B cell (primary cell): ENCODE data around the gene LRRC73. TPM values are rescaled to one million over a fixed set of nuclear protein-coding genes. Genes with fewer than 3 reads are reported as not detected.

Source experiments
- ATAC-seq: fragments of 200-7000 bp; cut with Tn5 transposase; one replicate; pipeline ENCODE4 v1.10.0; 2021; ENCODE audit warnings: low read depth, mild to moderate bottlenecking, moderate number of reproducible peaks, moderate library complexity
- CTCF ChIA-PET: fragments of 350-600 bp; sonication (Branson Sonifier 250); formaldehyde crosslinking; loops from one replicate; lab custom pipeline; 2021; ENCODE audit warnings: antibody characterized with exemption, inconsistent platforms; lab: Charles Lee
- POLR2A ChIA-PET: fragments of 350-600 bp; sonication (Branson Sonifier 250); formaldehyde crosslinking; loops from one replicate; lab custom pipeline; 2021; ENCODE audit warnings: antibody characterized with exemption; lab: Charles Lee
- DNase-seq: peaks from one replicate; pipeline ENCODE4 v3.0.0; 2013
- H2AFZ ChIP-seq: 2 replicates; pipeline ENCODE4 v1.6.1; 2012; ENCODE audit warnings: mild to moderate bottlenecking, low read depth, low read length; ENCODE audit not compliant: insufficient read depth, poor library complexity, severe bottlenecking
- H3K27ac ChIP-seq, 2 donors: 1 replicate in 1 of 2; 2 replicates in 1 of 2; pipeline ENCODE4 v1.5.1; 2012 to 2013; ENCODE audit warnings: low read length in 2 of 2, mild to moderate bottlenecking in 2 of 2, moderate library complexity in 1 of 2
- H3K27me3 ChIP-seq, 4 experiments: fragments of 200-600 bp in 1 of 4; sonication (generic) in 1 of 4; replicated peaks in 1 of 4; 1 replicate in 2 of 4; 2 replicates in 2 of 4; pipeline versions ENCODE4 v1.6.1 to v1.7.0; 2013 to 2016; ENCODE audit warnings: low read length in 3 of 4, mild to moderate bottlenecking in 2 of 4, mixed read lengths in 1 of 4, moderate library complexity in 1 of 4; ENCODE audit not compliant: insufficient read depth in 4 of 4, control insufficient read depth in 3 of 4; ENCODE audit errors: control extremely low read depth in 1 of 4
- H3K36me3 ChIP-seq, 2 experiments: replicated peaks in 1 of 2; 1 replicate in 1 of 2; 2 replicates in 1 of 2; pipeline versions ENCODE4 v1.6.1 to v1.7.1; 2013; ENCODE audit warnings: low read length in 1 of 2; ENCODE audit not compliant: insufficient read depth in 2 of 2, control insufficient read depth in 1 of 2; ENCODE audit errors: control extremely low read depth in 1 of 2, extremely low read depth in 1 of 2
- H3K4me1 ChIP-seq, 2 donors: fragments of 200-600 bp in 1 of 2; sonication (generic) in 1 of 2; 1 replicate in 1 of 2; 2 replicates in 1 of 2; pipeline versions ENCODE4 v1.5.1 to v1.6.1; 2013 to 2017; ENCODE audit warnings: low read length in 2 of 2; ENCODE audit not compliant: control insufficient read depth in 2 of 2, insufficient read depth in 2 of 2
- H3K4me2 ChIP-seq: replicated peaks from 2 replicates; pipeline ENCODE3; 2012; ENCODE audit warnings: mild to moderate bottlenecking, low read depth, low read length; ENCODE audit not compliant: poor library complexity, severe bottlenecking
- H3K4me3 ChIP-seq, 5 experiments: fragments of 200-600 bp in 1 of 5; sonication (generic) in 1 of 5; 1 replicate in 3 of 5; 2 replicates in 2 of 5; pipeline versions ENCODE4 v1.5.1 to v1.7.0; 2011 to 2016; ENCODE audit warnings: low read length in 4 of 5, mild to moderate bottlenecking in 4 of 5, low read depth in 2 of 5, control low read depth in 1 of 5, moderate library complexity in 1 of 5; ENCODE audit not compliant: insufficient read depth in 1 of 5; ENCODE audit errors: control extremely low read depth in 1 of 5, extremely low read depth in 1 of 5
- H3K79me2 ChIP-seq: fragments of 200-600 bp; sonication (generic); one replicate; pipeline ENCODE4 v1.6.0; 2016; ENCODE audit warnings: low read length; ENCODE audit not compliant: control insufficient read depth, insufficient read depth
- H3K9ac ChIP-seq: fragments of 200-600 bp; sonication (generic); 2 replicates; pipeline ENCODE4 v1.6.1; 2017; ENCODE audit warnings: mild to moderate bottlenecking, low read length, moderate library complexity
- H3K9me3 ChIP-seq, 3 donors: one replicate each; pipeline versions ENCODE4 v1.6.1 to v1.7.1; 2013; ENCODE audit warnings: low read length in 2 of 3; ENCODE audit not compliant: control insufficient read depth in 2 of 3, insufficient read depth in 1 of 3; ENCODE audit errors: control extremely low read depth in 1 of 3
- H4K20me1 ChIP-seq: 2 replicates; pipeline ENCODE4 v1.6.0; 2012; ENCODE audit warnings: mild to moderate bottlenecking, low read length; ENCODE audit not compliant: insufficient read depth, control insufficient read depth, poor library complexity, severe bottlenecking
- H3K27ac Mint-ChIP-seq: one replicate; pipeline ENCODE4 v1.8.0; 2021; ENCODE audit warnings: mixed read lengths
- H3K27me3 Mint-ChIP-seq: one replicate; pipeline ENCODE4 v1.8.0; 2021; ENCODE audit warnings: mixed read lengths
- H3K4me1 Mint-ChIP-seq: one replicate; pipeline ENCODE4 v1.8.0; 2021; ENCODE audit warnings: mixed read lengths
- H3K4me3 Mint-ChIP-seq: one replicate; pipeline ENCODE4 v1.8.0; 2021; ENCODE audit warnings: mixed read lengths
- H3K9me3 Mint-ChIP-seq: one replicate; pipeline ENCODE4 v1.8.0; 2022; ENCODE audit warnings: mixed read lengths; ENCODE audit not compliant: insufficient read depth
- EZH2 ChIP-seq: IDR thresholded peaks from 2 replicates; pipeline ENCODE4 v1.6.1; 2012; ENCODE audit warnings: borderline replicate concordance, low read depth, mild to moderate bottlenecking, moderate library complexity, low read length; ENCODE audit not compliant: insufficient read depth, poor library complexity, severe bottlenecking
- WGBS: methylation state at CpG from one replicate; pipeline ENCODE4 v1.1.5; 2013; ENCODE audit warnings: missing lambda C conversion rate; ENCODE audit not compliant: insufficient coverage; 5-methylcytosine and 5-hydroxymethylcytosine counted together
- intact Hi-C: fragments of 100-400 bp; cut with micrococcal nuclease; formaldehyde crosslinking; loops from one replicate; pipeline ENCODE4 v1.10.0; 2022
- polyA plus RNA-seq: library from polyadenylated mRNA; depleted of rRNA; stranded (reverse); fragments of >200 nt; gene quantifications from 2 replicates; pipeline ENCODE4 v1.2.3, GENCODE V29; 2012
- total RNA-seq, 2 donors: library from RNA; stranded (reverse); fragments of 120-200 nt in 1 of 2; gene quantifications; 1 replicate in 1 of 2; 2 replicates in 1 of 2; pipeline versions ENCODE4 v1.2.3 to v1.2.4, GENCODE V29; 2013 to 2022
- TF ChIP-seq, protein P1 (sequence below): fragments of 200-600 bp; IDR thresholded peaks from one replicate; pipeline ENCODE4 v1.8.0; 2022; ENCODE audit warnings: antibody characterized with exemption, mild to moderate bottlenecking

The LRRC73 gene
- total and polyA plus RNA-seq, 2 donors (not counting 1 experiment from before 2014, with no cell fraction given) = 0.06 to 0.99 TPM

DNA sequence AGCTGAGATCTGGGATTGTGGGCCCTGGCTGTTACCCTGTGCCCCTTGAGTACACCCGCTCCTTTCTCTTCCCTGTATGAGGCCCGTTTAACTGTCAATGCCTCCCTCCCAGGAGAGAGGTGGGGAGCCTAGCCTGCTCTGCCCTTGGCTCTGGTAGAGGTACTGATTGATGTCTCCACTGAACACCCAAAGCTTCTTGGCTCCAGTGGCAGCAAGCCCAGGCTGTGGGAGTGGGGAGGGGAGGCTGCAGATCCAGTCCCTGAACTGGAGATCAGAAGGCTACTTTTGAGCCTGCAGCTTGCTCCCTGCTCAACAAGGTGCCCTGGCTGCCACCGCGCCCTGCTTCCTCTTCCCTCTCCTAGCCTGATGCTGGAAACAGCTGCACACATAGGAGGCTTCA is 7.5 kb downstream of the LRRC73 start:
- no peak for DNase-seq
- no peak for TF ChIP-seq EZH2
- TF ChIP-seq, protein P1, sequence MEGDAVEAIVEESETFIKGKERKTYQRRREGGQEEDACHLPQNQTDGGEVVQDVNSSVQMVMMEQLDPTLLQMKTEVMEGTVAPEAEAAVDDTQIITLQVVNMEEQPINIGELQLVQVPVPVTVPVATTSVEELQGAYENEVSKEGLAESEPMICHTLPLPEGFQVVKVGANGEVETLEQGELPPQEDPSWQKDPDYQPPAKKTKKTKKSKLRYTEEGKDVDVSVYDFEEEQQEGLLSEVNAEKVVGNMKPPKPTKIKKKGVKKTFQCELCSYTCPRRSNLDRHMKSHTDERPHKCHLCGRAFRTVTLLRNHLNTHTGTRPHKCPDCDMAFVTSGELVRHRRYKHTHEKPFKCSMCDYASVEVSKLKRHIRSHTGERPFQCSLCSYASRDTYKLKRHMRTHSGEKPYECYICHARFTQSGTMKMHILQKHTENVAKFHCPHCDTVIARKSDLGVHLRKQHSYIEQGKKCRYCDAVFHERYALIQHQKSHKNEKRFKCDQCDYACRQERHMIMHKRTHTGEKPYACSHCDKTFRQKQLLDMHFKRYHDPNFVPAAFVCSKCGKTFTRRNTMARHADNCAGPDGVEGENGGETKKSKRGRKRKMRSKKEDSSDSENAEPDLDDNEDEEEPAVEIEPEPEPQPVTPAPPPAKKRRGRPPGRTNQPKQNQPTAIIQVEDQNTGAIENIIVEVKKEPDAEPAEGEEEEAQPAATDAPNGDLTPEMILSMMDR = no peak
- Mint-ChIP-seq H3K27me3 (no peaks in the 10 kb centered on the region), H3K4me1 (peaks cover 7% of the 10 kb centered on the region), H3K9me3 (no peaks in the 10 kb centered on the region), H3K27ac (no peak overlapping the region), H3K4me3 (no peak overlapping the region)
- Histone ChIP-seq H4K20me1 (no peaks in the 10 kb centered on the region), H3K27me3 (peaks cover 0 to under 1% (median 0%) of the 10 kb centered on the region in 4 experiments), H3K27ac (no peak overlapping the region), H3K36me3 (peaks cover 0 to 61% of the 10 kb centered on the region in 2 experiments), H3K9me3 (no peaks in the 10 kb centered on the region), H2AFZ (no peak overlapping the region), H3K4me3 (no peak overlapping the region), H3K79me2 (no peaks in the 10 kb centered on the region), H3K9ac (no peak overlapping the region), H3K4me1 (peaks cover 3 to 8% of the 10 kb centered on the region in 2 donors), H3K4me2 (no peak overlapping the region)
- intact Hi-C loops = no loop called here
- no peak for ATAC-seq
- 100% methylated on average over 2 of the region's 4 CpGs for WGBS
- CTCF ChIA-PET = interaction anchor here (1.4 to 6.4 kb wide), 3 partner anchors 7 to 41 kb away, joined by 3 to 69 read pairs (median 11); partner anchors contain the start of gene LRRC73
- POLR2A ChIA-PET = no interaction called here

DNA sequence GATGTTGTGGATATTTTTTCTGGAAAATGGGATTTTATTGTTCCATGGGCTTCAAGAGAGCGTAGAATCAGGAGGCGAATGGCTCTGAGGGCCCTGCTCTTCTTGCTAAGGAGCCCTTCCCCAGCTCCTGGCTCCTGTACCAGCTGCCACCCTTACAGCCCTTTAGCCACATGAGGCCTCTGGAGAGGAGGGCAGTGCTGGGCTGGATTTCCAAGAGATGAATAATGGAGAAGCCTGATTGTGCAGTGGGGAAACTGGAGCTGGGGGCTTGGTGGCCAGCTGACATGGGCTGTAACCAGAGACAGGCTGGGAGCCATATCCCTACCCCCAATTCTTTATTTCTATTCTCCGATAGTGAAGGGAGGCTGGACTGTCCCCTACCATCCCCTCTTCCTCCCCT is 9.2 kb downstream of the LRRC73 start:
- no peaks in the 10 kb centered on the region for H4K20me1 ChIP-seq
- peaks cover 0 to 71% of the 10 kb centered on the region in 2 experiments for H3K36me3 ChIP-seq
- H3K4me3 ChIP-seq = no peak overlapping the region
- ATAC-seq = no peak
- no peaks in the 10 kb centered on the region for H3K27me3 ChIP-seq
- no peak overlapping the region for H3K27ac Mint-ChIP-seq
- no peaks in the 10 kb centered on the region for H3K9me3 ChIP-seq
- no peaks in the 10 kb centered on the region for H3K27me3 Mint-ChIP-seq
- CTCF ChIA-PET = interaction anchor here (0.5 to 3.2 kb wide), 4 partner anchors 9 to 693 kb away, joined by 3 to 11 read pairs (median 3); partner anchors contain the start of gene LRRC73
- H3K4me1 ChIP-seq = no peaks in the 10 kb centered on the region
- intact Hi-C loops = no loop called here
- no peak overlapping the region for H3K4me2 ChIP-seq
- no peak overlapping the region for H3K4me3 Mint-ChIP-seq
- 100% methylated on average over 2 of the region's 3 CpGs for WGBS
- TF ChIP-seq EZH2 = no peak
- TF ChIP-seq, protein P1 = no peak
- no peaks in the 10 kb centered on the region for H3K9me3 Mint-ChIP-seq
- no peak overlapping the region for H3K27ac ChIP-seq
- H3K4me1 Mint-ChIP-seq = no peaks in the 10 kb centered on the region
- DNase-seq = no peak
- peaks cover 3% of the 10 kb centered on the region for H3K79me2 ChIP-seq
- no peak overlapping the region for H2AFZ ChIP-seq
- no peak overlapping the region for H3K9ac ChIP-seq
- POLR2A ChIA-PET = no interaction called here
